ENCODE results near the gene DSCAML1. TPM values are rescaled to one million over a fixed set of nuclear protein-coding genes. Genes with fewer than 3 reads are reported as not detected.

The DSCAML1 gene
- total and polyA plus RNA-seq, 9 of the 15 experiments (the other 6 are each of a cell fraction or from before 2014, with no cell fraction given) = not detected

- no peak for TF ChIP-seq FOXK2 (conservative IDR thresholded peaks at IDR 0.05 in 1 of 2, IDR thresholded peaks at IDR 0.05 in 1 of 2; ENCODE audit: low read depth in 2 of 2)
- TF ChIP-seq, protein P1, sequence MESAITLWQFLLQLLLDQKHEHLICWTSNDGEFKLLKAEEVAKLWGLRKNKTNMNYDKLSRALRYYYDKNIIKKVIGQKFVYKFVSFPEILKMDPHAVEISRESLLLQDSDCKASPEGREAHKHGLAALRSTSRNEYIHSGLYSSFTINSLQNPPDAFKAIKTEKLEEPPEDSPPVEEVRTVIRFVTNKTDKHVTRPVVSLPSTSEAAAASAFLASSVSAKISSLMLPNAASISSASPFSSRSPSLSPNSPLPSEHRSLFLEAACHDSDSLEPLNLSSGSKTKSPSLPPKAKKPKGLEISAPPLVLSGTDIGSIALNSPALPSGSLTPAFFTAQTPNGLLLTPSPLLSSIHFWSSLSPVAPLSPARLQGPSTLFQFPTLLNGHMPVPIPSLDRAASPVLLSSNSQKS (CRISPR knock-in tag; IDR thresholded peaks at IDR 0.05) = no peak
- no peak for TF ChIP-seq HNRNPH1 (optimal IDR thresholded peaks at IDR 0.05; ENCODE audit: low read depth, low read length)
- TF ChIP-seq, protein P2, sequence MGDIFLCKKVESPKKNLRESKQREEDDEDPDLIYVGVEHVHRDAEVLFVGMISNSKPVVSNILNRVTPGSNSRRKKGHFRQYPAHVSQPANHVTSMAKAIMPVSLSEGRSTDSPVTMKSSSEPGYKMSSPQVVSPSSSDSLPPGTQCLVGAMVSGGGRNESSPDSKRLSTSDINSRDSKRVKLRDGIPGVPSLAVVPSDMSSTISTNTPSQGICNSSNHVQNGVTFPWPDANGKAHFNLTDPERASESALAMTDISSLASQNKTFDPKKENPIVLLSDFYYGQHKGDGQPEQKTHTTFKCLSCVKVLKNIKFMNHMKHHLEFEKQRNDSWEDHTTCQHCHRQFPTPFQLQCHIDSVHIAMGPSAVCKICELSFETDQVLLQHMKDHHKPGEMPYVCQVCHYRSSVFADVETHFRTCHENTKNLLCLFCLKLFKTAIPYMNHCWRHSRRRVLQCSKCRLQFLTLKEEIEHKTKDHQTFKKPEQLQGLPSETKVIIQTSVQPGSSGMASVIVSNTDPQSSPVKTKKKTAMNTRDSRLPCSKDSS (IDR thresholded peaks at IDR 0.05; ENCODE audit: low read depth, partially characterized antibody) = no peak
- TF ChIP-seq NONO (IDR thresholded peaks at IDR 0.05; ENCODE audit: low read depth in 2 of 2, low read length in 1 of 2) = no peak
- peak; percentile 42; the same call in 1 of the 2 replicates for TF ChIP-seq JUND (IDR thresholded peaks at IDR 0.05; ENCODE audit: borderline replicate concordance, low read depth, low read length)
- TF ChIP-seq JUND (tag; IDR thresholded peaks at IDR 0.05; ENCODE audit: borderline replicate concordance, low read depth, low read length) = no peak
- no peak for TF ChIP-seq ZNF518B (CRISPR knock-in tag; IDR thresholded peaks at IDR 0.05)
- no peak for TF ChIP-seq TFE3 (CRISPR knock-in tag; IDR thresholded peaks at IDR 0.05)
- no peak for TF ChIP-seq MCM2 (IDR thresholded peaks at IDR 0.05; ENCODE audit: low read depth)
- TF ChIP-seq ZNF175 (CRISPR knock-in tag; IDR thresholded peaks at IDR 0.05; ENCODE audit: low read depth) = no peak
- no peak for TF ChIP-seq BRD4 (IDR thresholded peaks at IDR 0.05)
- TF ChIP-seq RAD21 (CRISPR knock-in tag; conservative IDR thresholded peaks at IDR 0.05 in 1 of 2, IDR thresholded peaks at IDR 0.05 in 1 of 2) = no peak
- no peak for TF ChIP-seq JUNB (CRISPR knock-in tag; conservative IDR thresholded peaks at IDR 0.05)
These were observed 45.3 kb upstream of the DSCAML1 start (continued) for GRCh38 chr11:117842131-117842941.

Measured in K562 (cell line).